ENCODE measurements around the gene GHRH. TPM values are rescaled to one million over a fixed set of nuclear protein-coding genes. Genes with fewer than 3 reads are reported as not detected.

The GHRH gene
- total RNA-seq, 1 donor from 2014 or later, result not detected

DNA sequence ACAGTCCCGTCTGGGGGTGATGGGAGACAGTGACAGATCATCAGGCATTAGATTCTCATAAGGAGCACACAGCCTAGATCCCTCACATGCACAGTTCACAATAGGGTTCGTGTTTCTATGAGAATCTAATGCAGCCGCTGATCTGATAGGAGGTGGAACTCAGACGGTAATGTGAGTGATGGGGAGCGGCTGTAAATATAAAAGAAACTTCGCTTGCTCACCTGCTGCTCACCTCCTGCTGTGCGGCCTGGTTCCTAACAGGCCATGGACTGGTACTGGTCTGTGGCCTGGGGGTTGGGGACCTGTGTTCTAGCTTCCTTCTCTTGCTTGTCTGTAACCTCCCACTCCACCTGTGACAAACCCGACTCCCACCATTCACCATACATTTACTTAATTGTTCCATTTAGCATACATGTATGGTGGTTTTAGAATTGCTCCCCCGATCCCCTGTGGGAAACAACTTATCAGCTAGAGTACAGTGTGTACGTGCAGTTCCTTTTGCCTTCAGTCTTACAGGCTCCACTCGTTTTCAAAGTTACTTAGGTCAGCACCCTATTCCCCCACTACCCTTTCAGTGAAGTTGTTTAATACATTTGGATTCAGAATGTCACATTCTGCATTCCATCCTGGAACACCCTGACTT is 31.8 kb upstream of the GHRH start:
- intact Hi-C loops (cut with DNase I), result no loop called here
- ATAC-seq (no peak), DNase-seq (ENCODE audit: low spot score) (no peak)

DNA sequence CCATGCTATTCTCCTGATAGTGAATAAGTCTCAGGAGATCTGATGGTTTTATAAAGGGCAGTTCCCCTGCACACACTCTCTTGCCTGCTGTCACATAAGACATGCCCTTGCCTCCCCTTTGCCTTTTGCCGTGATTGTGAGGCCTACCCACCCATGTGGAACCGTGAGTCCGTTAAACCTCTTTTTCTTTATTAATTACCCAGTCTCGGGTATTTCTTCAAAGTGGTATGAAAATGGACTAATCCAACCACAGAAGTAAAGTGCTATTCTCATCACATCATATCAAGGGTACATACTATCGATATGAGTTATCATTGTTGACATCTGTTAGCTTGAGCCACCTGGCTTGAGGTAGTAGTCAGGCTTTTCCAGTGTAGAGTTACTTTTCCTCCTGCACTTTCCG is 30.1 kb upstream of the GHRH start:
- DNase-seq (ENCODE audit: low spot score) (no peak), ATAC-seq (no peak)
- intact Hi-C loops (cut with DNase I), result no loop called here

DNA sequence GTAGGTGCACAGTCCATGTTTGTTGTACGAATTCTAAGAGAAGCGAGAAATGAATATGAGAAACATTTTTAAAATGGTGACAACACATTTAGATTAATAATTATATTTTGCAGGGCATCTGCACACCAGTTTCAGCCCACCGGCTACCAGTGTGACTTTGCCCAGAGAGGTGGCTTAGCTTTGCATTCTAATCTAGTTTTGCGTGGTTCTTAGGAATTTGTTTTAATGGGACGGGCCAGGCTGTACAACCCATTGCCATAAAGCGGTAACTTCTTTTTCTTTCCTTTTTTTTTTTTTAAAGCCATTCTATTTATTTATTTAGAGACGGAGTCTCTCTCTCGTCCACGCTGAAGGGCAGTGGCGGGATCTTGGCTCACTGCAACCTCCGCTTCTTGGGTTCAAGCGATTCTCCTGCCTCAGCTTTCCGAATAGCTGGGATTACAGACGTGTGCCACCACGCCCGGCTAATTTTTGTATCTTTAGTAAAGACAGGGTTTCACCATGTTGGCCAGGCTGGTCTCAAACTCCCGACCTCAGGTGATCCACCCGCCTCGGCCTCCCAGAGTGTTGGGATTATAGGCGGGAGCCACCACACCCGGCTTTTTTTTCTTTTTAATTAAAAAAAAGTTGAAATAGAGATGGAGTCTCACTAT is 28.7 kb upstream of the GHRH start:
- intact Hi-C loops (cut with DNase I), result no loop called here
- no peak for ATAC-seq
- no peak for DNase-seq (ENCODE audit: low spot score)

DNA sequence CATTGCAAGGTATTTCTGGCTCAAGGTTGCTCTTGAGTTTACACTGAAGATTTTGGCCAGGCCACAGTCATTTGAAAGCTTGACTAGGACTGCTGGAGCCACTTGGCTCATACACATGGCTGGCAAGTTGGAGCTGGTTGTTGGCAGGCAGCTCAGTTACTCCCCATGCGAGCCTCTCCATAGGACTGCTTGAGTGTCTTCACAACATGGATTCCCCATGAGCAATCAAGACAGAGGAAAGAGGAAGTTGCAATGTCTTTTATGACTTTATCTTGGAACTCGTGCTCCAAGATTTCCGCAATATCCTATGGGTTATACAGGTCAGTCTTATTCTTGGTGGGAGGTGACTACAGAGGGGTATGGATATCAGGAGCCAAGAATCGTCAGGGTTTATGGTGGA is 26.5 kb upstream of the GHRH start:
- ATAC-seq (no peak), DNase-seq (ENCODE audit: low spot score) (no peak)
- intact Hi-C loops (cut with DNase I), result no loop called here

DNA sequence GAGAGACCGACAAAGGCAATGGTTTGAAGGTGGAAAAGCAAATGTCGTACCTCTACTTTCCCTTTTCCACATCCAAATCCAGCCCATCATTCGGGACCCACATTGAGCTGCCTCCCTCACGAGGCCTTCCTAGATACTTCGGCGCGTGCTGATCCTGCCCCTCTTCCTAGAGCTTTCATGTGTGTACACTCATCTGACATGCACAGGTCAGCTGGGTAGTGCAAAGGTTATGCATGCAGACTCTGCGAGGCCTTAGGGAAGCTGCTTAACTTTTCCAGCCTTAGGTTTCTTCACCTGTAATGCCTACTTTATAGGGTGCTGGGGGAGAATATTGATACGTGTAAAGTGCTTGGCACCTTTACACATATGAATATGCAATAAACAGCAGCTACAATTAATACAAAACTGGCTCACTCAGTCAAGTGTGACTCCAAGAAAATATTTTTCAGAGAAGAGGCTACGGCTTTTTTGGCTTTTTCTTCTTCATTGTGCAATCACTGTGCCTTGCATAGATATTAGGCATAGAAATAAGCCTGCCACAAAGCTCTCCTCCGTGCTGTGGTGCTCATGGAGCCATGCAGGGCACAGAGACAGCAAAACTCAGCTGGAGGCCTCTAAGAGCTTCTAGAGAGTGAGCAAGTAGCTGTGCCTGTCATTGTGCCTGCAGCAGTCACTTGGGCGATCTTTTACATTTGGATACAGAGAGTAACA is 24.2 kb upstream of the GHRH start:
- intact Hi-C loops (cut with DNase I), result no loop called here
- DNase-seq (ENCODE audit: low spot score), result no peak
- no peak for ATAC-seq

DNA sequence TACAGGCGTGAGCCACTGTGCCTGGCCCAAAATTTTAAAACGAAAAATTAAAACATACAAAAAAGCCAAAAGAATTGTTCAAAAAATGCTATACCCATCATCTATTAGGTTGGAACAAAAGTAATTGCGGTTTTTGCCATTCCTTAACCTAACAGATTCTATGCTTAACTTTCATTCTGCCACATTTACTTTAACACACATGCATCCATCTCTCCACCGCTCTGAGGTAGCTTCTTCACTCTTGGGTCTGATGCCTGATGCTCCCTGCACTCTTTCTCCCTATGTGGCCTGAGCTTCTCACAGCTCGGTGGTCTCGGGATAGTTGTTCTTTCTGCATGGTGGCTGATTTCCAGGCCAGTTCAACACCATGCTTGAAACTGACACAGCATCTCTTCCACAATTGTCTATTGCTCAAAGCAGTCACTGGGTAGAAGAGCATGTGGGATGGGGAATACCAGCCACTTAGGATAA is 23.1 kb upstream of the GHRH start:
- ATAC-seq (no peak), DNase-seq (ENCODE audit: low spot score) (no peak)
- intact Hi-C loops (cut with DNase I), result no loop called here

DNA sequence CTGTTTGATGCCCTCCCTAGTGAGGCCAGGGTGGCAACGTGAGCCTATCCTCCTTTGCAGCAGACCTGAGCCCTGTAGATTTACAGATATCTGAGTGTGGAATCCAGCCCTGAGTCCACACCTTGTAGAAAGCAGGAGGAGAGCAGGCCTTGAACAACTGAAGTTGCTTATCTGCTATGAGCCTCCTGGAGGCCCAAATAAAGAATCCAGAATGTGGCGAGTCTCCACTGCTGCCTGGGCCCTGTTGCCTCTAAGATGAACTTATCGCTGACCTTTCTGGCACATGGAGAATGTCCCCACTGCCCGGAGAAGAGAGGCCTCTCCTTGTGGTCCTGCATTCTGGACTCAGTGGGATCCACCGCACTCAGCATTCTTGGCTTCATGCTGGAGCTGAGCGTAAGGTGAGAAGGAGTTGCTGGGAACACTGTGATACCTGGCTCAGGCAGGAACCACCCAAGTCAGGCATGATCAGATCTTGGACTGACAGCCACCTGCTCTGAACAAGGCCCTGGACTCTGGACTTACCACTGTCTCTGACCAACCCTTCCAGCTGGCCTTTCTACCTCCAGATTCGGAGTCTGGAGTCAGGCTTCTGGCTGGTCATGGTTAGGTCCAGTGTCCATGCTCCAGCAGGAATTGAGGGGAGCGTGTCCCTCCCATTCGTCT is 22.0 kb upstream of the GHRH start:
- ATAC-seq (no peak), DNase-seq (ENCODE audit: low spot score) (no peak)
- intact Hi-C loops (cut with DNase I), result no loop called here

DNA sequence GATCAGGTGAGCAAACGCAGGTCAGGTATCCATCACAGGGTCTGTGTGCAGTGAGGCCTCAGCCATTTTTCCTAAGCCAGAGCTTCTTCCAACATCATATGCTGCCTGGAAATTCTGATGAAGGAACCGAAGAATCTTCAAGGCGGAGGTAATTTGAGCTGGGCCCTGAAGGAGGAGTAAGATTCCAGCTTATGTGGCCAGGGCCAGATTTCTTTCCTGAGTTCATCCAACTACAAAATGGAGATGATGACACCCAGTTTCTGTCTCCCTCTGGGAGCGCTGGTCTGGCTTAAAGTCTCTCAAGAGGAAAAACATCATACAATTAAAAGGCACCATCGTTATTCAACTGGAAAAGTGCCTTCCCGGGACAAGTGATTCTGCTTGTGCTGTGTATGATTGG is 20.9 kb upstream of the GHRH start:
- ATAC-seq, result peak; percentile 72
- DNase-seq (ENCODE audit: low spot score), result no peak
- intact Hi-C loops (cut with DNase I), result no loop called here

DNA sequence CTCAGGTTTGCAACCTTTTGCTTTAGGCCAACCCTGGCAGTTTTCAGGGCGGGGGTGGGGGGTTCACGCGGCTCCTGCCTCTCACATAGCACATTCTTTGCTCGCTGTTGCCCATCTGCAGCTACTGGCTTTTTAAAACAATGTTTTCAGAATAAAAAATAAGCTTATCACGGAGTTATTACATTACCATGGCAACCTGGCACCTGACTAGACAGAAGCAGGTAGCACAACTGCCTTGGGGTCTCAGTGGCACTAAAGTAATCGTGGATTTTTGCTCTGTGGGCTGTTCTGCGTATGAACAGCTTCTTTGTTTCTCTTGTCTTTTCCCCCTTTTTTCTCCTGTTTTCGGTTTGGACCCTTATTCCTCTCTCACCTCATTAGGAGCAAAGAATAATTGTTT is 18.8 kb upstream of the GHRH start:
- DNase-seq (ENCODE audit: low spot score) (no peak), ATAC-seq (no peak)
- intact Hi-C loops (cut with DNase I), result no loop called here

DNA sequence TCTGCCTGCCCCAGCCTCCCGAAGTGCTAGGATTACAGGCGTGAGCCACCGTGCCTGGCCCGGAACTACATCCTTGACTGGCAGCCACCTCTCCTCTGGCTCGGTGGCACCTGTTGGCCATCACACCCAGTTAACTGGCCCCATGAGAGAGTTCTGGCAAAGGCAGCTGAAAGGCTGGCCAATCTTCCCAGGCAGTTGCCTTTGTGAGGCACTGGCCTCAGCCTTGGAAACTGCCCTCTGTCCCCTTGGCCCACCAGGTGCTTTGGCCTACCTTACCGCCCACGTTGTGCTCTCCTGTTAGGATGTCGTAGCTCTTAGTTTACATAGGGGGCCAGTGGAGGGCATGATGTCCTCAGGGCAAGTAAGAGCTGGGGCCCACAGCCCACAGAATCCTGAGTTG is 18.2 kb upstream of the GHRH start:
- no peak for ATAC-seq
- intact Hi-C loops (cut with DNase I), result loop anchor here (10.0 kb wide), 2 partner anchors 85 to 105 kb away; no protein-coding TSS in a partner anchor
- no peak for DNase-seq (ENCODE audit: low spot score)

DNA sequence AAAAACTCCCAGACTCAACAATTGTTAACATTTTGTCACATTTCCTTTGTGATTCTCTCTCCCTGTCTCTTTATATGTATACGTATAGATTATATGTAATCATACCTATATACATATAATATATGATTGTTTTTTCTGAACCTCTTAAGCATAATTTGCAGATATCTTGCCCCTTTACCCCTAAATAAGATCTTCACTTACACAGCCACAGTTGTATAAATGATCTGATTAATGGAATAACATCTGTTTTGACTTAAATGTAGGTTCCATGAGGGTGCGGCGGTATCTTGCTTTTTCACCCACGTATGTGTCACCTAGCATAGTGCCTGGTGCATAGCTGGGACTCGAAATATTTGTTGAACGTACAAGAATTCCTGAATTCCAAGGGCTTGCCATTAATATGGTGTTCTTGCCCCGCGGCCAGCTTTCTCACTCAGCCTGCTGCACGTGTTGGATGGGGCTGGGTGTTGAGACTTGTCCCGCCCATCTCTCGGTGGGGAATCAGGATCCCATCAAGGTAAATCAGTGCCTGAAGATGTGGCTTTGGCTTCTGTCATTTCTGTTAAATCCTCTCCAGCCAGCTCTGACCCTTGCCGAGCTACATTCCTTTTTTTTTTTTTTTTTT is 17.5 kb upstream of the GHRH start:
- intact Hi-C loops (cut with DNase I), result loop anchor here (10.0 kb wide), 2 partner anchors 84 to 106 kb away; no protein-coding TSS in a partner anchor
- ATAC-seq (no peak), DNase-seq (ENCODE audit: low spot score) (no peak)

DNA sequence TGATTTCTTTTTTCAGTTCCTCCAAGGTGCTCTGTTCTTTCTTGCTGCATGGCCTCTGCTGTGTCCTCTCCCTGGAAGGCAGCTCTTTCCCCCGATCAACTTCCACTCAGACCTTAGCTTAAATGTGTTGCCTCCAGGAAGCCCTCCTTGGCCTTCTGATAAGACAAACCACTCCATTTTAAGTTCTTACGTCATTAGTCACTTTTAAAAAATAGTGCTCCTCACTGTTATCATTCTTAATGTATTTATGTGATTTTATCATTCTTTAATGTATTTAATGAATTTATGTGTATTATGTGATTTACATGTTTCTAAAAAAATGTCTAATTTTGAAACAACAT is 15.6 kb upstream of the GHRH start:
- DNase-seq (ENCODE audit: low spot score), result no peak
- intact Hi-C loops (cut with DNase I), result loop anchor here (10.0 kb wide), 2 partner anchors 82 to 108 kb away; no protein-coding TSS in a partner anchor
- ATAC-seq, result no peak

DNA sequence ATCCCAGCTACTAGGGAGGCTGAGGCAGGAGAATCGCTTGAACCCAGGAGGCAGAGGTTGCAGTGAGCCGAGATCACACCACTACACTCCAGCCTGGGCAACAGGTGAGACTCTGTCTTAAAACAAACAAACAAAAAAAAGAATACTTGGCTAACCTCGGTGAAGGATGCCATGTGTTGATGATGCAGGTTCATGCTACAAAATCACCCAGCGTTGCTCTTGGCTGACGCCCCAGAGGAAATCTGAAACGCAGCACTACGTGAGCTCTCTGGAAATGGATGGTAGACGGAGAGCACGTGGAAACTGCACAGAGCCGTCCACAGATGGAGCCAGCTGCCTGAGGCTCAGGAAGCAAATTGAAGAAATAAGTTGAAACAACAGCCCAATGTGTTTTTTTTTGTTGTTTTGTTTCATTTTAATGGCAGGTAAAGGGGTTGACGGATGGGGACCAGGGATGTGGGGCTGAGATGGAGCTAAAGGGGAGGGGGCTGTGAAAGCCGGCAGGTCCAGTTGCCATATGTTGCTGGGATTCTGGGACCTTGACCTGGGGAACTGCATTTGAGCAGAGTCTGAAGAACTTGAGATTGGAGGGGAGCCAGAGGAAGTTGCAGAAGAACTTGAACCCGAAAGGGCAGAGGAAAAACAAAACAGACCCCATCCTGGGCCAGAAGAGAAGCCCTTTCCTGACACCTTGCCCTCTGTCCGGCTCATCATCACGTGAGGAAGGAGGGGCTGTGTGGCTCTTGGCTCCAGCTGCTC is 15.1 kb upstream of the GHRH start:
- DNase-seq (ENCODE audit: low spot score) (peak; percentile 66), ATAC-seq (peak; percentile 95)
- intact Hi-C loops (cut with DNase I), result loop anchor here (10.0 kb wide), 2 partner anchors 82 to 108 kb away; no protein-coding TSS in a partner anchor

DNA sequence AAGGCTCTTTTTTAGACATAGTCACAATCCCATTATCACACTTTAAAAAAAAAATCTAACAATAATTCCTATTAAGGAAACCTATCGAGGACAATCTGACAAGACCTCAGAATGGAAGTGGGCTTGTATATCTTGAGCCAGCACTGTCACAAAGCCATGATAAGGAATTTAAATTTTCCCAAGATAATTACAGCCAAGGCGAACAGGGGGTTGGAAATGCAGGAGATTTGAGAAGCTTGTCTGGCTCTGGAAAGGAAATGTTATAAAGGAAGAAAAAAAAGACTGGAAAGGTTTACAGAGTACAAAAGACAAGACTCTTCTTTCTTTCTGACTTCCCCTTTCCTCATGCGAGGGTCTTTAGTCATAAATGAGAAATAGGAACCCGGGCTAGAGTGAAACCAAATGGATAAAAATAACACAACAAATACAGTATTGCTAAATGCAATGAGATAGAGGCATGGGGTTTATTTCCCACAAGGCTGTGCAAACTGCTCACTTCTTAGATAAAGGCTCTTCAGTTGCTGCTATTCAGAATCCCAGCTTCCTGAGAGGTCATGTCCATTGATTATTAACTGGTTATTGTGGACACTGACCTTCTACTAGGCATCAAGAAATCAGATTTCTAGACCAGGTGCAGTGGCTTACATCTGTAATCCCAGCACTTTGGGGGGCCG is 13.4 kb upstream of the GHRH start:
- no peak for DNase-seq (ENCODE audit: low spot score)
- peak; percentile 35 for ATAC-seq
- intact Hi-C loops (cut with DNase I), result loop anchor here (10.0 kb wide), 2 partner anchors 80 to 110 kb away; no protein-coding TSS in a partner anchor

DNA sequence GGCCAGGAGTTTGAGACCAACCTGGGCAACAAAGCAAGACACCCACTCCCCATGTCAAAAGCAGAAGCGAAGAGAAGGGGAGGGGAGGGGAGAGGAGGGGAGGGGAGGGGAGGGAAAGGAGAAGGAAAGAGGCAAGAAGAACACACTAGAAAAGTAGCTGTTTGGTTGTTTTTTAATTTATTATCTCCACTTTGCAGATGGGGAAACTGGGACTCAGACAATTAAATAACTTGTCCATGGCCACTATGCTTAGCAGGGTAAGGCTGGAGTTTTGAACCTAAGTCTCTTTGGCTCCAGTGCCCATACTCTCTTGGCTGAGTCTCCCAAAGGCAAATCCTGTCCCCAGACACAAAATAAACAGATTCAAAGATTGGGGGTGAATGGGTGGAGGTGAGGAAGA is 12.4 kb upstream of the GHRH start:
- intact Hi-C loops (cut with DNase I), result loop anchor here (10.0 kb wide), 2 partner anchors 79 to 111 kb away; no protein-coding TSS in a partner anchor
- no peak for DNase-seq (ENCODE audit: low spot score)
- ATAC-seq, result no peak

DNA sequence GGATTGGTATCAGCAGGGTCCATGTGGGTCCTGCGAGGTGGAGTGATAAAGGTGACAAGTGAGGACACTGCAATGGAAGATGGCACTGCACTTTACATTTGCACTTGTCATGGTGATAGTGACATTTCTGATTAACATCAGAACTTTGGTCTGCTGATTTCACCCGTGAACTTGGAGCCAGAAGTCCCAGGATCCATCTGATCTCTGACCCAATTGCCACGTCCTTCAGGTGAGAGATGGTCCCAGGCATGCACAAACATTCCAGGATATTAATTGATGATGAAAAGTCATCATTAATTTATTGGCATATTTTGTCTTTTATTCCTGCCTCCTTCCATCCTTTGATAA is 9.8 kb upstream of the GHRH start:
- ATAC-seq (no peak), DNase-seq (ENCODE audit: low spot score) (no peak)
- intact Hi-C loops (cut with DNase I), result loop anchor here (10.0 kb wide), 2 partner anchors 77 to 113 kb away; no protein-coding TSS in a partner anchor

DNA sequence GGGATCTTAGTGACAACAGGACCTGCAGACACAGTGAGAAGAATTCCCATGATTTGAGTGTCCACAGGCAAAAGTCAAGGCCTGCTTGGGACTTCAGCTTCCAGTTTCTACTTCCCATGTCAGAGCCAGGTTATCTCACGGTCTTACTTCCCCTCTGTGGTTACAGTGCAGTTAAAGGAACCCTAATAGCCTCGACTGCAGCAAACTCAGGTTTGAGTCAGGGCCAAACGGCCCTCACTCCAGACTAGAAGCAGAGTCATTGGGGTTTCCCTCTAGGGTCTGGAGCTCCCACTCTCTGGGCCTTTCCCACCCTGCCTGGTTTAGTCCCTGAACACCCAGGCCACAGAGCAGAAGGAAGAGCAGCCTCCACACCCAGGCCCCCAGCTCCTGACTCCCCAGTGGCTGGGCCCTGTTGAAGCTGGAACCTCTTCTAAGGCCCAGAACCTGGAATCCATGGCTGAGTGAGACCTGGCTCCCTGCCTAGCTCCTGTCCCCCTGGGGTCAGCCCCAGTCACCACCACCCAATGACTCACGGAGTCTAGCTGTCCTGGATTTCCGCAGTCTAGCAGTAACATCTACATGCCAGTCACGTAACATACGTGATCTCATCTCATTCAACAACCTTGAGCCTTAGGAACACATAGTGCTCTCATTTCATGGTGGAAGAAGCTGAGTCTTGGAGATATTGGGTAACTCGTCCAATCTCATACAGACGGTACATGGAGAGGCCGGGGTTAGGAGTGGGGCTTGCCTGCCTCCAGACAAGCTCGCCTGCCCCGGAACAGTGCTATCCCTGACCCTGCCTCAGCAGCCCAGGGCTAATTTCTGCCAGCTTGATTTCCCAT is 9.2 kb upstream of the GHRH start:
- intact Hi-C loops (cut with DNase I), result loop anchor here (10.0 kb wide), 2 partner anchors 76 to 114 kb away; no protein-coding TSS in a partner anchor
- ATAC-seq (peak; percentile 36), DNase-seq (ENCODE audit: low spot score) (no peak)
